ENCODE results near the gene MYMX. TPM values are rescaled to one million over a fixed set of nuclear protein-coding genes. Genes with fewer than 3 reads are reported as not detected.

The MYMX gene
- total RNA-seq, 2 donors from 2014 or later = not detected

Other genes starting within 250 kb of the MYMX start
- gene MRPL14, start 89.5 kb upstream of the MYMX start, total RNA-seq = 10 to 100 TPM; 72.0 to 77.7 TPM
- 10 to 100 TPM; 74.3 to 95.3 TPM for gene TMEM63B, start 89.4 kb upstream of the MYMX start, total RNA-seq
- 1 to 10 TPM in 1 of 2 donors, not detected in 1; 2.0 TPM for gene CAPN11, start 58.1 kb upstream of the MYMX start, total RNA-seq
- 10 to 100 TPM; 17.0 to 19.1 TPM for gene SLC29A1, start 6.7 kb downstream of the MYMX start, total RNA-seq
- gene HSP90AB1, start 30.2 kb downstream of the MYMX start, total RNA-seq = 1,000 to 10,000 TPM in 1 of 2 donors, 100 to 1,000 TPM in 1; 409 to 1,163 TPM
- gene SLC35B2, start 40.6 kb downstream of the MYMX start, total RNA-seq = 10 to 100 TPM; 42.7 to 52.2 TPM
- gene NFKBIE, start 48.6 kb downstream of the MYMX start, total RNA-seq = 10 to 100 TPM; 11.9 to 18.8 TPM
- gene TMEM151B, start 53.5 kb downstream of the MYMX start, total RNA-seq = under 1 TPM; 0.12 to 0.19 TPM
- 10 to 100 TPM in 1 of 2 donors, 1 to 10 TPM in 1; 9.0 to 27.7 TPM for gene AARS2, start 96.4 kb downstream of the MYMX start, total RNA-seq
- gene SPATS1, start 125.7 kb downstream of the MYMX start, total RNA-seq = not detected
- gene CDC5L, start 170.8 kb downstream of the MYMX start, total RNA-seq = 10 to 100 TPM; 20.6 to 20.8 TPM

Measured in colonic mucosa (tissue), 2 donors.